HepG2 (cell line): ENCODE data around the gene RPS19BP1. TPM values are rescaled to one million over a fixed set of nuclear protein-coding genes. Genes with fewer than 3 reads are reported as not detected.

Source experiments
- ATAC-seq: fragments of 200-7000 bp; cut with Tn5 transposase; 3 replicates; pipeline ENCODE4 v1.9.1; 2020; ENCODE audit warnings: mild to moderate bottlenecking, moderate library complexity
- BruUV-seq: library from RNA; stranded (reverse); fragments of 400-500 nt; replicated peaks from 2 replicates; lab custom pipeline; 2021; lab: Mats Ljungman, UMichigan
- CTCF ChIA-PET: fragments of 300-600 bp; formaldehyde crosslinking; extraction: SDS; loops from one replicate; lab custom pipeline; 2021; ENCODE audit warnings: low total read pairs, inconsistent platforms, low intra/inter-chr PET ratio; lab: Yijun Ruan, JAX
- POLR2A ChIA-PET: fragments of 350-600 bp; sonication (Branson Sonifier 250); formaldehyde crosslinking; loops from one replicate; lab custom pipeline; 2020; ENCODE audit warnings: antibody characterized with exemption, inconsistent platforms; lab: Yijun Ruan, JAX
- DNase-seq: peaks from one replicate; pipeline ENCODE4 v3.0.0-alpha.2; 2015; ENCODE audit warnings: low spot score
- FAIRE-seq: peaks from 3 replicates; lab custom pipeline; 2011; peaks lifted over from hg19 to GRCh38; lab: Jason Lieb, UNC
- H2AFZ ChIP-seq: one replicate; pipeline ENCODE4 v1.6.1; 2011; ENCODE audit warnings: low read length, inconsistent platforms
- H3K27ac ChIP-seq: fragments of 300-600 bp; 3 replicates; pipeline ENCODE4 v1.8.0; 2011; ENCODE audit warnings: mixed run types, mild to moderate bottlenecking, mixed read lengths, low read length, inconsistent platforms; ENCODE audit not compliant: insufficient read depth; ENCODE audit errors: extremely low read length
- H3K27me3 ChIP-seq, 2 experiments: fragments of 200-600 bp in 1 of 2; 2 replicates in 1 of 2; 3 replicates in 1 of 2; pipeline versions ENCODE4 v1.6.0 to v1.8.0; 2011; ENCODE audit warnings: low read length in 2 of 2, mild to moderate bottlenecking in 2 of 2, moderate library complexity in 2 of 2, inconsistent platforms in 1 of 2; ENCODE audit not compliant: insufficient read depth in 2 of 2, control insufficient read depth in 1 of 2
- H3K36me3 ChIP-seq, 2 experiments: fragments of 200-600 bp in 1 of 2; replicated peaks in 1 of 2; 2 replicates in 1 of 2; 3 replicates in 1 of 2; pipeline versions ENCODE4 v1.5.1 to v1.8.0; 2011; ENCODE audit warnings: low read length in 2 of 2, inconsistent platforms in 1 of 2; ENCODE audit not compliant: insufficient read depth in 2 of 2, control insufficient read depth in 1 of 2
- H3K4me1 ChIP-seq: 2 replicates; pipeline ENCODE4 v1.5.1; 2012; ENCODE audit warnings: low read length, inconsistent platforms; ENCODE audit not compliant: insufficient read depth
- H3K4me2 ChIP-seq: 2 replicates; pipeline ENCODE4 v1.6.0; 2011; ENCODE audit warnings: low read depth, low read length, inconsistent platforms
- H3K4me3 ChIP-seq, 3 experiments: fragments of 200-600 bp in 1 of 3; sonication (generic), shearing (Covaris generic) in 1 of 3; replicated peaks in 1 of 3; 2 replicates each; pipeline ENCODE4 v1.5.1; 2011 to 2016; ENCODE audit warnings: low read length in 3 of 3, inconsistent platforms in 2 of 3, low read depth in 2 of 3, mild to moderate bottlenecking in 2 of 3, control low read depth in 1 of 3, mixed read lengths in 1 of 3; ENCODE audit not compliant: insufficient read depth in 1 of 3
- H3K79me2 ChIP-seq: one replicate; pipeline ENCODE4 v1.6.1; 2011; ENCODE audit warnings: low read length, inconsistent platforms; ENCODE audit not compliant: insufficient read depth
- H3K9ac ChIP-seq: 2 replicates; pipeline ENCODE4 v1.6.0; 2011; ENCODE audit warnings: mild to moderate bottlenecking, low read depth, low read length, inconsistent platforms; ENCODE audit not compliant: insufficient read depth
- H3K9me3 ChIP-seq: 2 replicates; pipeline ENCODE4 v1.5.1; 2012; ENCODE audit warnings: mild to moderate bottlenecking, low read length
- H4K20me1 ChIP-seq: 2 replicates; pipeline ENCODE4 v1.6.0; 2011; ENCODE audit warnings: inconsistent platforms, mild to moderate bottlenecking, low read length, moderate library complexity; ENCODE audit not compliant: insufficient read depth
- AFF4 ChIP-seq: sonication (generic); formaldehyde crosslinking; IDR thresholded peaks from 2 replicates; pipeline ENCODE4 v1.4.0; 2020; ENCODE audit warnings: missing genetic modification reagents
- ZBTB43 ChIP-seq: sonication (generic); formaldehyde crosslinking; conservative IDR thresholded peaks from 2 replicates; pipeline ENCODE4 v1.4.0; 2020; ENCODE audit warnings: missing genetic modification reagents
- ZNF362 ChIP-seq: sonication (generic); formaldehyde crosslinking; IDR thresholded peaks from 2 replicates; pipeline ENCODE4 v1.4.0; 2020; ENCODE audit warnings: missing genetic modification reagents, mild to moderate bottlenecking, borderline replicate concordance
- ZNF790 ChIP-seq: sonication (generic); formaldehyde crosslinking; IDR thresholded peaks from 2 replicates; pipeline ENCODE4 v1.8.0; 2022; ENCODE audit warnings: missing genetic modification reagents, mild to moderate bottlenecking, borderline replicate concordance
- WGBS: methylation state at CpG from one replicate; pipeline ENCODE4 v1.1.6; 2017; ENCODE audit warnings: low lambda C conversion rate; 5-methylcytosine and 5-hydroxymethylcytosine counted together
- in situ Hi-C: cut with HindIII; loops from 2 replicates; pipeline ENCODE4 v1.10.0; 2017; ENCODE audit warnings: low pct_unique_long_range_greater_than_20kb; ENCODE audit not compliant: extremely low pct_ligation_motif_present
- intact Hi-C: fragments of 100-400 bp; cut with micrococcal nuclease; formaldehyde crosslinking; loops from one replicate; pipeline ENCODE4 v1.10.0; 2022; ENCODE audit not compliant: unreplicated experiment
- polyA plus RNA-seq, 8 experiments: library from polyadenylated mRNA; depleted of rRNA in 3 of 8; stranded (reverse) in 7 of 8; unstranded in 1 of 8; fragments of >200 nt; fragmentation: Illumina TruSeq in 4 of 8; extraction: Trizol in 4 of 8; gene quantifications; 2 replicates each; pipeline versions ENCODE4 v1.2.1 to v1.2.3, GENCODE V29; 2011 to 2016; ENCODE audit warnings: low read depth in 4 of 8, missing spikeins in 1 of 8, mixed read lengths in 1 of 8; ENCODE audit not compliant: insufficient read depth in 1 of 8
- total RNA-seq, 5 experiments: library from RNA; depleted of rRNA; stranded (reverse); fragments of >200 nt; fragmentation: Illumina TruSeq; extraction: Trizol; gene quantifications; 2 replicates each; pipeline ENCODE4 v1.2.3, GENCODE V29; 2016; ENCODE audit warnings: low read depth in 1 of 5
- TF ChIP-seq, protein P1 (sequence below): sonication (generic); formaldehyde crosslinking; IDR thresholded peaks from 2 replicates; pipeline ENCODE4 v1.4.0; 2020; ENCODE audit warnings: missing genetic modification reagents, borderline replicate concordance

The RPS19BP1 gene
- total and polyA plus RNA-seq, 2 of the 13 experiments (the other 11 are each of a cell fraction or from before 2014, with no cell fraction given) = 44.3 to 81.3 TPM

DNA sequence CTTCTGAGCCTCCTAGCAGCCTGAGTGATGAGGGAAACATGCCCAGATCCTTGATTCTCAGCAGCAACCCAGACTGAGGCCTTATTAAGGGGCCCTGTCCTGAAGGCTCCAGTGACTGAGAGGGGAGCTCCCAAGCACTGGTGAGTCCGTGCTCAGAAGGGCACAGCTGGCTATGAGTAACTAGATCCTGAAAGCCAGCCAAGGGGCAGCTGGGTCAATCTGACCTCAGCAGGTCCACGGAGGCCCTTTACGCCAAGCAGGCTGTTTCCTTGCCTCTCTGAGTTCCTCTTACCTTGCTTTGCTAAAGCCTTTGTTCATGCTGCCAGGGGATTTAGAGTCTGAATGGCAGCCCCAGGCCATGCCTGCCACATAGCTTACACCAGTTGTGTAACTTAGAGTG lies 49.8 kb downstream of the RPS19BP1 start:
- no peaks in the 10 kb centered on the region for H3K9me3 ChIP-seq
- intact Hi-C loops = no loop called here
- no peaks in the 10 kb centered on the region for H3K36me3 ChIP-seq
- no peaks in the 10 kb centered on the region; a peak in 1 of 5 replicates for H3K27me3 ChIP-seq
- no TSS peak for BruUV-seq
- H3K4me2 ChIP-seq = no peak overlapping the region
- ChIA-PET POLR2A (no interaction called here), CTCF (no interaction called here)
- H3K4me3 ChIP-seq = no peak overlapping the region
- no peaks in the 10 kb centered on the region for H3K79me2 ChIP-seq
- FAIRE-seq = no peak
- peaks cover 7% of the 10 kb centered on the region for H3K4me1 ChIP-seq
- H3K27ac ChIP-seq = no peak overlapping the region
- DNase-seq = no peak
- whole genome bisulfite sequencing = no CpG with 5 or more reads among the region's 3 CpGs
- TF ChIP-seq AFF4 (CRISPR knock-in tag) = no peak
- no peak for TF ChIP-seq ZNF790 (CRISPR knock-in tag)
- TF ChIP-seq ZBTB43 (CRISPR knock-in tag) = no peak
- TF ChIP-seq, protein P1, sequence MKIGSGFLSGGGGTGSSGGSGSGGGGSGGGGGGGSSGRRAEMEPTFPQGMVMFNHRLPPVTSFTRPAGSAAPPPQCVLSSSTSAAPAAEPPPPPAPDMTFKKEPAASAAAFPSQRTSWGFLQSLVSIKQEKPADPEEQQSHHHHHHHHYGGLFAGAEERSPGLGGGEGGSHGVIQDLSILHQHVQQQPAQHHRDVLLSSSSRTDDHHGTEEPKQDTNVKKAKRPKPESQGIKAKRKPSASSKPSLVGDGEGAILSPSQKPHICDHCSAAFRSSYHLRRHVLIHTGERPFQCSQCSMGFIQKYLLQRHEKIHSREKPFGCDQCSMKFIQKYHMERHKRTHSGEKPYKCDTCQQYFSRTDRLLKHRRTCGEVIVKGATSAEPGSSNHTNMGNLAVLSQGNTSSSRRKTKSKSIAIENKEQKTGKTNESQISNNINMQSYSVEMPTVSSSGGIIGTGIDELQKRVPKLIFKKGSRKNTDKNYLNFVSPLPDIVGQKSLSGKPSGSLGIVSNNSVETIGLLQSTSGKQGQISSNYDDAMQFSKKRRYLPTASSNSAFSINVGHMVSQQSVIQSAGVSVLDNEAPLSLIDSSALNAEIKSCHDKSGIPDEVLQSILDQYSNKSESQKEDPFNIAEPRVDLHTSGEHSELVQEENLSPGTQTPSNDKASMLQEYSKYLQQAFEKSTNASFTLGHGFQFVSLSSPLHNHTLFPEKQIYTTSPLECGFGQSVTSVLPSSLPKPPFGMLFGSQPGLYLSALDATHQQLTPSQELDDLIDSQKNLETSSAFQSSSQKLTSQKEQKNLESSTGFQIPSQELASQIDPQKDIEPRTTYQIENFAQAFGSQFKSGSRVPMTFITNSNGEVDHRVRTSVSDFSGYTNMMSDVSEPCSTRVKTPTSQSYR (CRISPR knock-in tag) = no peak
- TF ChIP-seq ZNF362 (CRISPR knock-in tag) = no peak
- H3K9ac ChIP-seq = no peak overlapping the region
- in situ Hi-C loops = no loop called here
- no peak for ATAC-seq
- H2AFZ ChIP-seq = no peak overlapping the region
- no peaks in the 10 kb centered on the region for H4K20me1 ChIP-seq
